Astrocyte (in vitro differentiated cells and primary cell): ENCODE data around the gene MAP3K10.

Source experiments
- EZH2 ChIP-seq: IDR thresholded peaks from 2 replicates; pipeline ENCODE4 v1.6.1; 2012; ENCODE audit warnings: mild to moderate bottlenecking, low read length, inconsistent platforms; ENCODE audit not compliant: insufficient read depth
- TF ChIP-seq, protein P1 (sequence below): IDR thresholded peaks from 2 replicates; pipeline ENCODE4 v1.5.1; 2011; ENCODE audit warnings: low read depth, mild to moderate bottlenecking, inconsistent platforms, low read length, moderate library complexity; ENCODE audit not compliant: insufficient read depth

DNA sequence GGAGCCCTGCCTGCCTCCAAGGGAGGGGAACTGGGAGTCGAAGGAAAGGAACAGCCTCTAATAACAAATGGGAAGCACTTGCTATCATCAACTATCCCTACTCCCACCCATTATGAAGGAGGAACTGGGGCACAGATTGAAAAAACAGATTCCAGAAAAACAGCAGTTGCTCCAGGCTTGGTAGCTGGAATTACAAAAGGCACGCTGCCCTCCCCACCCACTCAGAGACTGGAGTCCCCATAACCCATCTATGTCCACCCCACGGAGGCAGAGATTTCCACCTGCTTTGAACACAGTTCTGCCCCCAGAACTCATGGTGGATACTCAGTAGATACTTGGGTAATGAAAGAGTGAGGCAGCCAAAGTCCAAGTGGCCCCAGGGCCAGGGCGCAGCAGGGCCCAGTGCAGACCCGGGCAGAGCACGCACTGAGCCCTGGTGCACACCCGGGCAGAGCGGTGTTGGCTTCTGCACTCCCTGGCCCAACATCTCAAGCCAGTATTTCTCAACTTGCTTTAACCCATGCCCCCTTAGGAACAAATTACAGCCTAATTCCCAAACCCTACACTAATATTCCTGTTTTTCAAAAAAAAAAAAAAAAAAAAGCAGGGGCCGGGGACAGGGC lies 54.4 kb downstream of the MAP3K10 start:
- TF ChIP-seq, protein P1, sequence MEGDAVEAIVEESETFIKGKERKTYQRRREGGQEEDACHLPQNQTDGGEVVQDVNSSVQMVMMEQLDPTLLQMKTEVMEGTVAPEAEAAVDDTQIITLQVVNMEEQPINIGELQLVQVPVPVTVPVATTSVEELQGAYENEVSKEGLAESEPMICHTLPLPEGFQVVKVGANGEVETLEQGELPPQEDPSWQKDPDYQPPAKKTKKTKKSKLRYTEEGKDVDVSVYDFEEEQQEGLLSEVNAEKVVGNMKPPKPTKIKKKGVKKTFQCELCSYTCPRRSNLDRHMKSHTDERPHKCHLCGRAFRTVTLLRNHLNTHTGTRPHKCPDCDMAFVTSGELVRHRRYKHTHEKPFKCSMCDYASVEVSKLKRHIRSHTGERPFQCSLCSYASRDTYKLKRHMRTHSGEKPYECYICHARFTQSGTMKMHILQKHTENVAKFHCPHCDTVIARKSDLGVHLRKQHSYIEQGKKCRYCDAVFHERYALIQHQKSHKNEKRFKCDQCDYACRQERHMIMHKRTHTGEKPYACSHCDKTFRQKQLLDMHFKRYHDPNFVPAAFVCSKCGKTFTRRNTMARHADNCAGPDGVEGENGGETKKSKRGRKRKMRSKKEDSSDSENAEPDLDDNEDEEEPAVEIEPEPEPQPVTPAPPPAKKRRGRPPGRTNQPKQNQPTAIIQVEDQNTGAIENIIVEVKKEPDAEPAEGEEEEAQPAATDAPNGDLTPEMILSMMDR = no peak
- no peak for TF ChIP-seq EZH2
